Ishikawa (cell line): ENCODE results near the gene SLIT3.

Experiments used
- CEBPB ChIP-seq: IDR thresholded peaks from 2 replicates; pipeline ENCODE4 v1.6.1; 2012
- CREB1 ChIP-seq: IDR thresholded peaks from 2 replicates; pipeline ENCODE4 v1.6.1; 2012; ENCODE audit warnings: low read depth
- EGR1 ChIP-seq: IDR thresholded peaks from 2 replicates; pipeline ENCODE4 v1.6.1; 2012
- EP300 ChIP-seq: IDR thresholded peaks from 2 replicates; pipeline ENCODE4 v1.6.1; 2012; ENCODE audit warnings: borderline replicate concordance
- FOXM1 ChIP-seq: IDR thresholded peaks from 2 replicates; pipeline ENCODE4 v1.6.1; 2012; ENCODE audit warnings: low read depth, borderline replicate concordance
- NFIC ChIP-seq: IDR thresholded peaks from 2 replicates; pipeline ENCODE4 v1.6.1; 2012
- RAD21 ChIP-seq: IDR thresholded peaks from 2 replicates; pipeline ENCODE4 v1.6.1; 2012; ENCODE audit warnings: low read depth
- TAF1 ChIP-seq: IDR thresholded peaks from 2 replicates; pipeline ENCODE4 v1.6.1; 2012; ENCODE audit warnings: low read depth, mild to moderate bottlenecking
- TCF12 ChIP-seq: IDR thresholded peaks from 2 replicates; pipeline ENCODE4 v1.6.1; 2012; ENCODE audit warnings: low read depth
- TEAD4 ChIP-seq: IDR thresholded peaks from 2 replicates; pipeline ENCODE4 v1.6.1; 2012
- YY1 ChIP-seq: IDR thresholded peaks from 2 replicates; pipeline ENCODE4 v1.6.1; 2012; ENCODE audit warnings: low read depth
- ZBTB7A ChIP-seq: IDR thresholded peaks from 2 replicates; pipeline ENCODE4 v1.6.1; 2012; ENCODE audit warnings: low read depth
- TF ChIP-seq, protein P1 (sequence below): IDR thresholded peaks from 2 replicates; pipeline ENCODE4 v1.6.1; 2012
- TF ChIP-seq, protein P2 (sequence below): IDR thresholded peaks from 2 replicates; pipeline ENCODE4 v1.6.1; 2012; ENCODE audit warnings: low read depth, mild to moderate bottlenecking
- TF ChIP-seq, protein P3 (sequence below): IDR thresholded peaks from 2 replicates; pipeline ENCODE4 v1.6.1; 2012

SLIT3 gene

DNA sequence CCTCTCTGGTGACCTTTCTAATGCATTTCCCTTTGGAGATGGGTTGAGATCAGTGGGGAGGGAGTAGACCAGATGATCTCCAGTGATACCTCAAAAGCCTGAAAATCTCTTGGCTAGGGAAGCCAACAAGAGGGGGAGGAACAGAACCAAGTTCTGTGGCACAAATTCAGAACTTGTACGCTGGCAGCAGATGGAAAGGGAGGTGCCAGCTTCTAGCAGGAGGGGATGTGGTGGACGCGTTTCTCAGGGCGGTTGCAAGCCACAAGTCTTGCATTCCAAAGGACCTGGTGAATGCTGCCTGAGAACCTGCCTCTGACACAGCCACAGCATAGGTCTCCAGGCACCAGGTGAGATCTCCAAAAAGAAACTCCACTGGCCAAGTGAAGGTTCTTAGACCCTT lies 13.4 kb downstream of the SLIT3 start:
- TF ChIP-seq ZBTB7A (no peak), EGR1 (no peak), NFIC (no peak), YY1 (no peak), EP300 (no peak), TAF1 (no peak), RAD21 (no peak), CEBPB (no peak)
- TF ChIP-seq, protein P1, sequence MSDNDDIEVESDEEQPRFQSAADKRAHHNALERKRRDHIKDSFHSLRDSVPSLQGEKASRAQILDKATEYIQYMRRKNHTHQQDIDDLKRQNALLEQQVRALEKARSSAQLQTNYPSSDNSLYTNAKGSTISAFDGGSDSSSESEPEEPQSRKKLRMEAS = no peak

DNA sequence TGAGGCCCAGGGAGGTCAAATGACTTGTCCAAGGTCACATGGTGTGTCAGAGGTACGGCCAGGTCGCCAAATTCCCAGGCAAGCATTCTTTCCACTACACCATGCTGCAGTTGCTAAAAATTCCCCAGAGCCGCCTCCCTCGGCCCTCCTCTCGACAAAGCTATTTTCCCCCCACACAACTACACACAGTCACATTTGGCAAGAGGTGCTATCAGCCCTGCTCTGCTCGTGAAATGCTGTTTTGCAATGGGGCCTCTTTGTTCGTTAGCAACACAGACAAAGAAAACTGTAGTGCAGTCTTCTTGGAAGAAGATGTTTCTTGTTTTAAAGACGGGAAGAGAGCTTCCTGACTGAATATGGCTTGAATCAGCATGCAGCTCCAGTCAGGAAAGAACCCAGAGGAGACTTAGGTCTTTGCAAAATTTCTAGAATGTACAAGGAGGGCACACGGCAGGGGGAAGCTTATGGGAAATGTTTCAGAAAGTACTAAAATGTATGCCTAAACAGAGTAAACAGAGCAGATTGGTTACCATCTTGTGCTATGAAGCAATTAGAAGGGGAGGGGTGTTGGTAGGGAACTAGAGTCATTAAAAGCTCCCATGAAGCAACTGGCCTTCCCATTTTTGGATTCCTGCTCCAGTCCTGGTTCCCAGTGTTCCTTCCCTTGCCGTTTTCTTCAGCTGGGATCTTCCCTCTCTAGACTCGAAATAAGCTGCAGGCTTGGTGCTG lies 14.2 kb downstream of the SLIT3 start:
- TF ChIP-seq FOXM1 = no peak
- TF ChIP-seq, protein P1 = no peak
- no peak for TF ChIP-seq EGR1
- TF ChIP-seq, protein P2, sequence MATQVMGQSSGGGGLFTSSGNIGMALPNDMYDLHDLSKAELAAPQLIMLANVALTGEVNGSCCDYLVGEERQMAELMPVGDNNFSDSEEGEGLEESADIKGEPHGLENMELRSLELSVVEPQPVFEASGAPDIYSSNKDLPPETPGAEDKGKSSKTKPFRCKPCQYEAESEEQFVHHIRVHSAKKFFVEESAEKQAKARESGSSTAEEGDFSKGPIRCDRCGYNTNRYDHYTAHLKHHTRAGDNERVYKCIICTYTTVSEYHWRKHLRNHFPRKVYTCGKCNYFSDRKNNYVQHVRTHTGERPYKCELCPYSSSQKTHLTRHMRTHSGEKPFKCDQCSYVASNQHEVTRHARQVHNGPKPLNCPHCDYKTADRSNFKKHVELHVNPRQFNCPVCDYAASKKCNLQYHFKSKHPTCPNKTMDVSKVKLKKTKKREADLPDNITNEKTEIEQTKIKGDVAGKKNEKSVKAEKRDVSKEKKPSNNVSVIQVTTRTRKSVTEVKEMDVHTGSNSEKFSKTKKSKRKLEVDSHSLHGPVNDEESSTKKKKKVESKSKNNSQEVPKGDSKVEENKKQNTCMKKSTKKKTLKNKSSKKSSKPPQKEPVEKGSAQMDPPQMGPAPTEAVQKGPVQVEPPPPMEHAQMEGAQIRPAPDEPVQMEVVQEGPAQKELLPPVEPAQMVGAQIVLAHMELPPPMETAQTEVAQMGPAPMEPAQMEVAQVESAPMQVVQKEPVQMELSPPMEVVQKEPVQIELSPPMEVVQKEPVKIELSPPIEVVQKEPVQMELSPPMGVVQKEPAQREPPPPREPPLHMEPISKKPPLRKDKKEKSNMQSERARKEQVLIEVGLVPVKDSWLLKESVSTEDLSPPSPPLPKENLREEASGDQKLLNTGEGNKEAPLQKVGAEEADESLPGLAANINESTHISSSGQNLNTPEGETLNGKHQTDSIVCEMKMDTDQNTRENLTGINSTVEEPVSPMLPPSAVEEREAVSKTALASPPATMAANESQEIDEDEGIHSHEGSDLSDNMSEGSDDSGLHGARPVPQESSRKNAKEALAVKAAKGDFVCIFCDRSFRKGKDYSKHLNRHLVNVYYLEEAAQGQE = no peak
- no peak for TF ChIP-seq TCF12
- no peak for TF ChIP-seq YY1
- TF ChIP-seq TAF1 = no peak
- TF ChIP-seq EP300 = no peak
- no peak for TF ChIP-seq ZBTB7A
- no peak for TF ChIP-seq RAD21
- TF ChIP-seq, protein P3, sequence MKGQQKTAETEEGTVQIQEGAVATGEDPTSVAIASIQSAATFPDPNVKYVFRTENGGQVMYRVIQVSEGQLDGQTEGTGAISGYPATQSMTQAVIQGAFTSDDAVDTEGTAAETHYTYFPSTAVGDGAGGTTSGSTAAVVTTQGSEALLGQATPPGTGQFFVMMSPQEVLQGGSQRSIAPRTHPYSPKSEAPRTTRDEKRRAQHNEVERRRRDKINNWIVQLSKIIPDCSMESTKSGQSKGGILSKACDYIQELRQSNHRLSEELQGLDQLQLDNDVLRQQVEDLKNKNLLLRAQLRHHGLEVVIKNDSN = no peak
- TF ChIP-seq TEAD4 = no peak
- no peak for TF ChIP-seq CEBPB
- TF ChIP-seq CREB1 = no peak
- TF ChIP-seq NFIC = no peak

DNA sequence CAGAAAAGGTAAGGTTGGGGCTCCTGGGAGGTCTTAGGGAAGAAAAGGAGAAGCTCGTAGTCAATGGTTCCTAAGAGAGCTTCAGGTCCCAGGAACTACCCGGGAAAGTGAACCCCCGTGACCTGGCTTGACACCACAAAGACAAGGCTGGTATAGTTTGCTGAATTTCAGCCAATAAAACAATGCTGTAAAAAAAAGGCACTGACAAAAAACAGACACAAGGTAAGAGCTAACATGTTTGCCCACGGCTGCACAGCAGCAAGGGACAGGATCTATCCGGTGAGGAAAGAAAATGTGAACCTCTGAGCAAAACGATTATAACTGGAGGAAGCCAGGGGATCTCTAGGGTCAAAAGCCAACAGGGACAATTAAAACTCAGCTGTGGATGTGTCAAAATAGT lies 17.1 kb downstream of the SLIT3 start:
- TF ChIP-seq EGR1 = no peak
- no peak for TF ChIP-seq EP300
- no peak for TF ChIP-seq CREB1
- TF ChIP-seq YY1 = no peak
- no peak for TF ChIP-seq FOXM1

DNA sequence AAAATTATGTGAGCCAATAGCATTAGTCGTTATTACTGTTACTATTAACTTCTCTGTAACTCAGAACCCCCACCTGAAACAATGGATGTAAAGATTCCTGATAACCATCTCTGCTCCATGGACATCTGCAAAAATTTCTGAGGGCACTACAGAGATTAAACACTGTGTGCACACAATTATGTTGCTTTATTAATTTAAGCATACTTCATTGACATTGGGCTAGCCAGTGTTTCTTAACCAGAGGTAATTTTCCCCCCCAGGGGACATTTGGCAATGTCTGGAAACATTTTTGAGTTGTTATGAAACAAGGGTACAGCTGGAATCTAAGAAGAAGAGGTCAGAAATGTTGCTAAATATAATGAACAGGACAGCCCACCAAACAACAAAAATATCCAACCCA lies 19.3 kb downstream of the SLIT3 start:
- TF ChIP-seq, protein P2 = no peak
- no peak for TF ChIP-seq RAD21
- TF ChIP-seq YY1 = no peak
- no peak for TF ChIP-seq ZBTB7A
- TF ChIP-seq FOXM1 = no peak
- TF ChIP-seq TCF12 = no peak
- TF ChIP-seq, protein P3 = no peak
- TF ChIP-seq CREB1 = no peak
- TF ChIP-seq CEBPB = no peak
- TF ChIP-seq TEAD4 = no peak
- no peak for TF ChIP-seq EP300
- TF ChIP-seq EGR1 = no peak
- TF ChIP-seq TAF1 = no peak
- no peak for TF ChIP-seq NFIC
- TF ChIP-seq, protein P1 = no peak

DNA sequence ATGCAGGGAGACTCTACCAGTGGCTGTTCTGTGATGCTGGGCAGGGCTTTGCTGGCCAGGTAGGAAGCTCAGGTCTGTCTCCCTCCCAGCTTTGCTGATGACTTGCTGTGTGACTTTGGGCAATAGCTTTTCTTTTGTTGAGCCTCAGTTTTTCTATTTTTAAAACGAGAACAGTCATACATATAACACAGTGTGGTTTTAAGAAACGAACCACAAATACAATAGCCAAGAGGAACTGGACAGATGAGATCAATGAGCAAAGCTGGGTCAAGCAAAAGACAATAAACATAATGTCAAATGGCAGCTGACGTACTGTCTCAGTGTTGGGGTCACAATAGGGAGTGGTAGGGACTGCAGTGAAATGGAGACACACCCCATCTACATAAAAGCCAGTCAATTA lies 20.2 kb downstream of the SLIT3 start:
- TF ChIP-seq, protein P2 = no peak
- TF ChIP-seq FOXM1 = no peak
- TF ChIP-seq TAF1 = no peak
- TF ChIP-seq CEBPB = no peak
